Esophagus muscularis mucosa (tissue), 4 donors: ENCODE measurements around the gene SPACA7. TPM values are rescaled to one million over a fixed set of nuclear protein-coding genes. Genes with fewer than 3 reads are reported as not detected.
"Not testable (repeated sequence)": the region's sequence is repeated elsewhere in the genome, so short reads cannot be mapped to it uniquely, and the experiment has no call there.

ENCODE experiments used
- DNase-seq: peaks from one replicate; pipeline ENCODE4 v3.0.0-alpha.2; 2017; ENCODE audit errors: extremely low spot score
- H3K27ac ChIP-seq, 4 donors: fragments of 200-600 bp; sonication (generic); replicated peaks in 1 of 4; 1 replicate in 3 of 4; 2 replicates in 1 of 4; pipeline ENCODE4 v1.5.1; 2016 to 2019; ENCODE audit warnings: mild to moderate bottlenecking in 1 of 4
- H3K27me3 ChIP-seq, 4 donors: fragments of 200-600 bp; sonication (generic); one replicate each; pipeline versions ENCODE4 v1.5.1 to v1.6.0; 2016 to 2019
- H3K36me3 ChIP-seq, 4 donors: fragments of 200-600 bp; sonication (generic); one replicate each; pipeline ENCODE4 v1.5.1; 2016 to 2019
- H3K4me1 ChIP-seq, 4 donors: fragments of 200-600 bp; sonication (generic); one replicate each; pipeline ENCODE4 v1.5.1; 2016 to 2019
- H3K4me3 ChIP-seq, 4 donors: fragments of 200-600 bp; sonication (generic); 1 replicate in 2 of 4; 2 replicates in 2 of 4; pipeline ENCODE4 v1.5.1; 2016 to 2019; ENCODE audit warnings: mild to moderate bottlenecking in 4 of 4, moderate library complexity in 1 of 4
- H3K9me3 ChIP-seq, 4 donors: fragments of 200-600 bp; sonication (generic); 1 replicate in 3 of 4; 2 replicates in 1 of 4; pipeline ENCODE4 v1.5.1; 2016 to 2019
- CTCF ChIP-seq, 3 experiments: fragments of 200-600 bp in 2 of 3; fragments of 450-650 bp in 1 of 3; sonication (generic) in 2 of 3; IDR thresholded peaks; one replicate each; pipeline ENCODE4 v1.5.1; 2017 to 2019; ENCODE audit warnings: antibody characterized with exemption in 3 of 3, mild to moderate bottlenecking in 2 of 3, moderate library complexity in 1 of 3
- EP300 ChIP-seq: sonication (generic); formaldehyde crosslinking; IDR thresholded peaks from one replicate; pipeline ENCODE4 v1.6.1; 2017; ENCODE audit warnings: antibody characterized with exemption
- POLR2A ChIP-seq: fragments of 450-650 bp; IDR thresholded peaks from one replicate; pipeline ENCODE4 v1.6.1; 2017; ENCODE audit warnings: antibody characterized with exemption, moderate library complexity, mild to moderate bottlenecking, low read depth
- POLR2AphosphoS5 ChIP-seq, 2 donors: sonication (generic); formaldehyde crosslinking; IDR thresholded peaks; one replicate each; pipeline ENCODE4 v1.6.1; 2017; ENCODE audit warnings: antibody characterized with exemption in 2 of 2
- WGBS: methylation state at CpG from one replicate; pipeline ENCODE4 v1.1.5; 2018; 5-methylcytosine and 5-hydroxymethylcytosine counted together
- intact Hi-C: fragments of 100-400 bp; cut with DNase I; formaldehyde crosslinking; loops from one replicate; pipeline ENCODE4 v1.15.1; 2023
- total RNA-seq, 4 donors: library from RNA; depleted of rRNA; stranded (reverse); fragments of >200 nt; gene quantifications; one replicate each; pipeline versions ENCODE4 v1.1.0 to v1.2.1, GENCODE V29; 2016

Gene SPACA7
- total RNA-seq, 4 donors from 2014 or later = not detected

- Histone ChIP-seq H3K27me3 (peaks cover 0 to 5% (median 0%) of the 10 kb centered on the region in 4 donors), H3K9me3 (no peaks in the 10 kb centered on the region), H3K27ac (no peak overlapping the region), H3K4me1 (no peaks in the 10 kb centered on the region), H3K4me3 (no peak overlapping the region), H3K36me3 (no peaks in the 10 kb centered on the region)
- WGBS = 95% methylated on average over 9 of the region's 9 CpGs
- DNase-seq = peak; percentile 81
- intact Hi-C loops = no loop called here
- TF ChIP-seq POLR2AphosphoS5 (IDR thresholded peaks at IDR 0.05) (no peak), EP300 (no peak), CTCF (IDR thresholded peaks at IDR 0.05) (no peak), POLR2A (no peak)
These were observed 21.0 kb downstream of the SPACA7 start for GRCh38 chr13:112397108-112397507.

- not testable (repeated sequence) for H3K9me3 ChIP-seq
- 83% methylated on average over 6 of the region's 6 CpGs for WGBS
These were observed 22.2 kb downstream of the SPACA7 start for GRCh38 chr13:112398347-112398746.

GRCh38 chr13:112409828-112410227, 33.7 kb downstream of the SPACA7 start:
- 53% methylated on average over 3 of the region's 3 CpGs for WGBS
- peaks cover 0 to 23% (median 6%) of the 10 kb centered on the region in 4 donors for H3K9me3 ChIP-seq
- H3K36me3 ChIP-seq, H3K4me1 ChIP-seq, H3K4me3 ChIP-seq, DNase-seq, H3K27ac ChIP-seq, H3K27me3 ChIP-seq, intact Hi-C loops: not testable (repeated sequence)

More at GRCh38 chr13:112398347-112398746, 22.2 kb downstream of the SPACA7 start:
- DNase-seq, H3K4me1 ChIP-seq, H3K27me3 ChIP-seq, intact Hi-C loops, H3K27ac ChIP-seq, H3K36me3 ChIP-seq, H3K4me3 ChIP-seq: not testable (repeated sequence)

- no peak overlapping the region for H3K27ac ChIP-seq
- no peak for DNase-seq
- H3K4me1 ChIP-seq = no peaks in the 10 kb centered on the region
- intact Hi-C loops = no loop called here
- H3K36me3 ChIP-seq = no peaks in the 10 kb centered on the region
- peaks cover 0 to 3% (median 0%) of the 10 kb centered on the region in 4 donors for H3K27me3 ChIP-seq
- peaks cover 0 to 85% (median 62%) of the 10 kb centered on the region in 4 donors for H3K9me3 ChIP-seq
- TF ChIP-seq CTCF (IDR thresholded peaks at IDR 0.05) = no peak
- TF ChIP-seq POLR2AphosphoS5 (IDR thresholded peaks at IDR 0.05) = no peak
- no peak for TF ChIP-seq POLR2A
- no peak for TF ChIP-seq EP300
- 76% methylated on average over 1 of the region's 1 CpG for WGBS
- no peak overlapping the region for H3K4me3 ChIP-seq
These were observed 40.5 kb downstream of the SPACA7 start for GRCh38 chr13:112416647-112417046.

- Histone ChIP-seq H3K9me3 (peaks cover 0 to 87% (median 63%) of the 10 kb centered on the region in 4 donors), H3K36me3 (no peaks in the 10 kb centered on the region), H3K27me3 (peaks cover 0 to 3% (median 0%) of the 10 kb centered on the region in 4 donors), H3K4me3 (no peak overlapping the region), H3K27ac (no peak overlapping the region), H3K4me1 (no peaks in the 10 kb centered on the region)
- intact Hi-C loops = no loop called here
- no peak for DNase-seq
- no peak for TF ChIP-seq POLR2AphosphoS5 (IDR thresholded peaks at IDR 0.05)
- TF ChIP-seq POLR2A = no peak
- TF ChIP-seq EP300 = no peak
- TF ChIP-seq CTCF (IDR thresholded peaks at IDR 0.05) = no peak
These were observed 40.9 kb downstream of the SPACA7 start for GRCh38 chr13:112417079-112417478.

- Histone ChIP-seq H3K27ac (no peak overlapping the region), H3K9me3 (peaks cover 0 to 63% (median 39%) of the 10 kb centered on the region in 4 donors), H3K4me3 (no peak overlapping the region), H3K36me3 (no peaks in the 10 kb centered on the region), H3K4me1 (no peaks in the 10 kb centered on the region), H3K27me3 (no peaks in the 10 kb centered on the region)
- intact Hi-C loops = no loop called here
- WGBS = 82% methylated on average over 14 of the region's 14 CpGs
- TF ChIP-seq CTCF (IDR thresholded peaks at IDR 0.05) = no peak
- TF ChIP-seq POLR2A = no peak
- no peak for TF ChIP-seq EP300
- no peak for TF ChIP-seq POLR2AphosphoS5 (IDR thresholded peaks at IDR 0.05)
- peak; percentile 88 for DNase-seq
These were observed 47.9 kb downstream of the SPACA7 start for GRCh38 chr13:112424098-112424497.
